HCT116 (cell line): ENCODE measurements around the gene GRM3. TPM values are rescaled to one million over a fixed set of nuclear protein-coding genes. Genes with fewer than 3 reads are reported as not detected.

ENCODE experiments used
- ATAC-seq: fragments of 200-7000 bp; cut with Tn5 transposase; 2 replicates; pipeline ENCODE4 v1.9.1; 2020; ENCODE audit warnings: mild to moderate bottlenecking, moderate library complexity
- BruUV-seq: library from RNA; stranded (reverse); fragments of 400-500 nt; replicated peaks from 2 replicates; lab custom pipeline; 2021; lab: Mats Ljungman, UMichigan
- CTCF ChIA-PET: fragments of 300-600 bp; sonication (Branson Sonifier 250); formaldehyde crosslinking; loops from one replicate; lab custom pipeline; 2021; ENCODE audit warnings: antibody characterized with exemption; lab: Charles Lee
- POLR2A ChIA-PET: fragments of 300-600, 350-600 bp; sonication (Branson Sonifier 250); formaldehyde crosslinking; loops from one replicate; lab custom pipeline; 2021; ENCODE audit warnings: antibody characterized with exemption; lab: Charles Lee
- RAD21 ChIA-PET, 2 experiments: fragments of 300-600 bp; sonication (Branson Sonifier 250); formaldehyde crosslinking; loops; one replicate each; lab custom pipeline; 2023; ENCODE audit warnings: low total read pairs in 2 of 2; ENCODE audit not compliant: uncharacterized antibody in 2 of 2, unreplicated experiment in 2 of 2, low non-redundant PET in 1 of 2; lab: Charles Lee
- DNase-seq: peaks from one replicate; pipeline ENCODE4 v3.0.0-alpha.2; 2010; ENCODE audit warnings: low read depth, low spot score
- H2AFZ ChIP-seq: fragments of 200-600 bp; shearing (Covaris generic), sonication (generic); 2 replicates; pipeline ENCODE4 v1.6.1; 2017; ENCODE audit warnings: low read depth, mixed run types, mixed read lengths, antibody characterized with exemption, low read length; ENCODE audit not compliant: poor library complexity, severe bottlenecking
- H3K27ac ChIP-seq: 2 replicates; pipeline ENCODE4 v1.5.1; 2012; ENCODE audit warnings: low read depth, low read length
- H3K27me3 ChIP-seq: fragments of 200-600 bp; sonication (generic); 2 replicates; pipeline ENCODE4 v1.6.1; 2016; ENCODE audit warnings: mixed run types, low read length, mixed read lengths; ENCODE audit not compliant: insufficient read depth
- H3K36me3 ChIP-seq, 2 experiments: fragments of 200-500 bp in 1 of 2; fragments of 200-600 bp in 1 of 2; sonication (Bioruptor generic) in 1 of 2; sonication (generic) in 1 of 2; 2 replicates each; pipeline versions ENCODE4 v1.5.1 to v1.6.1; 2014 to 2016; ENCODE audit warnings: low read length in 2 of 2, inconsistent platforms in 1 of 2, mixed read lengths in 1 of 2, mixed run types in 1 of 2; ENCODE audit not compliant: insufficient read depth in 2 of 2, control insufficient read depth in 1 of 2
- H3K4me1 ChIP-seq, 2 experiments: fragments of 200-600 bp in 1 of 2; sonication (generic) in 1 of 2; 2 replicates each; pipeline versions ENCODE4 v1.5.1 to v1.6.1; 2012 to 2017; ENCODE audit warnings: low read length in 2 of 2, inconsistent platforms in 1 of 2, mild to moderate bottlenecking in 1 of 2, mixed read lengths in 1 of 2, mixed run types in 1 of 2, moderate library complexity in 1 of 2; ENCODE audit not compliant: insufficient read depth in 2 of 2, control insufficient read depth in 1 of 2
- H3K4me2 ChIP-seq: fragments of 200-600 bp; sonication (generic); 2 replicates; pipeline ENCODE4 v1.6.1; 2017; ENCODE audit warnings: mixed run types, low read length, mixed read lengths
- H3K4me3 ChIP-seq, 2 experiments: fragments of 200-600 bp in 1 of 2; sonication (generic) in 1 of 2; replicated peaks in 1 of 2; 2 replicates each; pipeline ENCODE4 v1.5.1; 2011 to 2016; ENCODE audit warnings: low read length in 2 of 2, control low read depth in 1 of 2, low read depth in 1 of 2, mild to moderate bottlenecking in 1 of 2, mixed read lengths in 1 of 2, mixed run types in 1 of 2
- H3K79me2 ChIP-seq: fragments of 200-600 bp; sonication (generic); 2 replicates; pipeline ENCODE4 v1.6.1; 2017; ENCODE audit warnings: mild to moderate bottlenecking, mixed run types, low read length, moderate library complexity, mixed read lengths; ENCODE audit not compliant: insufficient read depth
- H3K9ac ChIP-seq: fragments of 200-600 bp; sonication (generic); 2 replicates; pipeline ENCODE4 v1.6.1; 2016; ENCODE audit warnings: low read length, mixed read lengths
- H3K9me2 ChIP-seq: fragments of 200-600 bp; sonication (generic), shearing (Covaris generic); 2 replicates; pipeline ENCODE4 v1.6.1; 2017; ENCODE audit warnings: mixed run types, mild to moderate bottlenecking, moderate library complexity; ENCODE audit not compliant: insufficient read depth
- H3K9me3 ChIP-seq, 2 experiments: fragments of 200-500 bp in 1 of 2; fragments of 200-600 bp in 1 of 2; sonication (Bioruptor generic) in 1 of 2; sonication (generic) in 1 of 2; 2 replicates each; pipeline ENCODE4 v1.6.1; 2014 to 2017; ENCODE audit warnings: low read length in 2 of 2, mixed read lengths in 2 of 2, inconsistent platforms in 1 of 2, low read depth in 1 of 2, mild to moderate bottlenecking in 1 of 2, mixed run types in 1 of 2, moderate library complexity in 1 of 2; ENCODE audit not compliant: control insufficient read depth in 1 of 2, insufficient read depth in 1 of 2
- H4K20me1 ChIP-seq: fragments of 200-600 bp; sonication (generic), shearing (Covaris generic); 2 replicates; pipeline ENCODE4 v1.6.1; 2017; ENCODE audit warnings: mixed run types, mild to moderate bottlenecking, moderate library complexity; ENCODE audit not compliant: insufficient read depth
- CEBPB ChIP-seq: IDR thresholded peaks from 2 replicates; pipeline ENCODE4 v1.6.1; 2012; ENCODE audit warnings: low read depth
- EGR1 ChIP-seq: IDR thresholded peaks from 2 replicates; pipeline ENCODE4 v1.6.1; 2012; ENCODE audit warnings: low read depth
- ELF1 ChIP-seq: IDR thresholded peaks from 2 replicates; pipeline ENCODE4 v1.6.1; 2012; ENCODE audit warnings: low read depth, borderline replicate concordance
- EZH2 ChIP-seq: fragments of 200-600 bp; sonication (generic); IDR thresholded peaks from 2 replicates; pipeline ENCODE4 v1.6.1; 2017; ENCODE audit warnings: antibody characterized with exemption, mixed run types
- FOSL1 ChIP-seq: IDR thresholded peaks from 2 replicates; pipeline ENCODE4 v1.6.1; 2012; ENCODE audit warnings: low read depth
- JUND ChIP-seq: IDR thresholded peaks from 2 replicates; pipeline ENCODE4 v1.6.1; 2012
- POLR2AphosphoS5 ChIP-seq: IDR thresholded peaks from 2 replicates; pipeline ENCODE4 v1.6.1; 2011; ENCODE audit warnings: mild to moderate bottlenecking, low read depth, low read length, moderate library complexity
- RAD21 ChIP-seq: IDR thresholded peaks from 2 replicates; pipeline ENCODE4 v1.6.1; 2012; ENCODE audit warnings: low read depth, mild to moderate bottlenecking
- SIN3A ChIP-seq: IDR thresholded peaks from 2 replicates; pipeline ENCODE4 v1.6.1; 2012; ENCODE audit warnings: low read depth
- SP1 ChIP-seq: IDR thresholded peaks from 2 replicates; pipeline ENCODE4 v1.6.1; 2012; ENCODE audit warnings: low read depth
- SRF ChIP-seq: IDR thresholded peaks from 2 replicates; pipeline ENCODE4 v1.6.1; 2012; ENCODE audit warnings: low read depth
- ZFX ChIP-seq: fragments of 450-650 bp; IDR thresholded peaks from 2 replicates; pipeline ENCODE4 v1.6.1; 2017
- ZNF274 ChIP-seq: fragments of 200-500 bp; sonication (Bioruptor generic); IDR thresholded peaks from 2 replicates; pipeline ENCODE4 v1.6.1; 2014; ENCODE audit warnings: mild to moderate bottlenecking, low read depth, low read length, inconsistent platforms
- intact Hi-C: fragments of 100-400 bp; cut with micrococcal nuclease; formaldehyde crosslinking; loops from 2 replicates; pipeline ENCODE4 v1.10.0; 2022
- total RNA-seq: library from RNA; stranded (reverse); gene quantifications from one replicate; pipeline ENCODE4 v1.2.1, GENCODE V29; 2021; ENCODE audit not compliant: unreplicated experiment
- TF ChIP-seq, protein P1 (sequence below): IDR thresholded peaks from 2 replicates; pipeline ENCODE4 v1.6.1; 2012
- TF ChIP-seq, protein P2 (sequence below), 3 experiments: fragments of 200-600 bp in 1 of 3; sonication (generic) in 1 of 3; IDR thresholded peaks in 2 of 3; conservative IDR thresholded peaks in 1 of 3; 2 replicates each; pipeline ENCODE4 v1.5.1; 2012 to 2017; ENCODE audit warnings: low read depth in 2 of 3, low read length in 2 of 3, antibody characterized with exemption in 1 of 3, borderline replicate concordance in 1 of 3, control low read depth in 1 of 3, mild to moderate bottlenecking in 1 of 3, mixed read lengths in 1 of 3, mixed run types in 1 of 3, moderate library complexity in 1 of 3; ENCODE audit not compliant: insufficient read depth in 1 of 3

GRM3 gene
- total RNA-seq, 1 experiment from 2014 or later: not detected

DNA sequence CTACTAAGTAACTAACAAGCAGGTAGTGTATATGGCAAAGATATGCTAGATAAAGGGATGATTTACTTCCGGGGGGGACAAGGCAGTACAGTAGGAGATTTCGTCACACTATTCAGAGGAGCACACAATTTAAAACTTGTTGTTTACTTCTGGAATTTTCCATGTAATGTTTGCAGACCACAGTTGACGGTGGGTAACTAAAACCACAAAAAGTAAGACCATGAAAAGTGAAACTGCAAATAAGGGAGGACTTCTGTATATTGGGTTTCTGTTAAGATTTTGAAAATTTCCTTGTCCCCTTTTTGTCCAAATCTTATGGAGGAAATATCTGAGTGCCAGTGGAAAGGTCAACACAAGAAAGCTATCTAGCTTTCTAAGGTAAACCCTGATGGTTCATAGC lies 245.8 kb downstream of the GRM3 start:
- intact Hi-C loops: no loop called here
- TF ChIP-seq ZFX: no peak
- no peak for TF ChIP-seq JUND
- no peak overlapping the region for H3K9ac ChIP-seq
- no peaks in the 10 kb centered on the region for H3K9me3 ChIP-seq
- H3K9me2 ChIP-seq: no peaks in the 10 kb centered on the region
- no peaks in the 10 kb centered on the region for H4K20me1 ChIP-seq
- ATAC-seq (no peak), DNase-seq (no peak)
- CTCF ChIA-PET: no interaction called here
- H3K36me3 ChIP-seq: peaks cover 0 to 3% of the 10 kb centered on the region in 2 experiments; a peak in 1 of 4 replicates
- POLR2A ChIA-PET: no interaction called here
- no peak overlapping the region for H3K4me3 ChIP-seq
- H3K27ac ChIP-seq: no peak overlapping the region
- no peak overlapping the region for H2AFZ ChIP-seq
- no peaks in the 10 kb centered on the region for H3K79me2 ChIP-seq
- no TSS peak for BruUV-seq
- no peaks in the 10 kb centered on the region for H3K4me1 ChIP-seq
- no peak overlapping the region for H3K4me2 ChIP-seq
- RAD21 ChIA-PET: no interaction called here
- no peaks in the 10 kb centered on the region for H3K27me3 ChIP-seq

DNA sequence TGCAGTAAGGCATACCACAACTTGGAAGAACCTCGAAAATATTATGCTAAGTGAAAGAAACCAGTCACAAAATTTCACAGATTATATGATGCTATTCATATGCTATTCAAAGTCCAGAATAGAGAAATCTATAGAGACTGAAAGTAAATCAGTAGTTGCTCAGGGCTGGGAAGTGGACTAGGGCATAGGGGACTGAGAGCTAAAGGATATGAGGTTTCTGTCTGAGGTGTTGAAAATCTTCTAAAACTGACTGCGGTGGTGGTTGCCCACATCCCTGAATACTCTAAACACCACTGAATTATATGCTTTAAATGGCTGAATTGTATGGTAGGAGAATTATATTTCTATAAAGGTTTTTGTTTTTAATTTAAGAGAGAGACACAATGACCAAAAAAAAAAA lies 254.5 kb downstream of the GRM3 start:
- Histone ChIP-seq H4K20me1 (no peaks in the 10 kb centered on the region), H3K4me1 (no peaks in the 10 kb centered on the region), H3K4me2 (no peak overlapping the region), H3K4me3 (no peak overlapping the region), H3K27me3 (no peaks in the 10 kb centered on the region), H3K9me2 (no peaks in the 10 kb centered on the region), H3K27ac (no peak overlapping the region), H2AFZ (no peak overlapping the region), H3K9ac (no peak overlapping the region), H3K9me3 (no peaks in the 10 kb centered on the region), H3K79me2 (no peaks in the 10 kb centered on the region), H3K36me3 (0 out of 4 replicates have a peak, but pooled peaks cover 0 to 2% of the 10 kb centered on the region in 2 experiments)
- no peak for DNase-seq
- ChIA-PET RAD21 (no interaction called here), POLR2A (no interaction called here), CTCF (no interaction called here)
- TF ChIP-seq POLR2AphosphoS5 (no peak), ZFX (no peak), SRF (no peak), SIN3A (no peak), EGR1 (no peak), ZNF274 (no peak), ELF1 (no peak), FOSL1 (no peak), EZH2 (no peak), SP1 (no peak), RAD21 (no peak), CEBPB (no peak)
- TF ChIP-seq, protein P1, sequence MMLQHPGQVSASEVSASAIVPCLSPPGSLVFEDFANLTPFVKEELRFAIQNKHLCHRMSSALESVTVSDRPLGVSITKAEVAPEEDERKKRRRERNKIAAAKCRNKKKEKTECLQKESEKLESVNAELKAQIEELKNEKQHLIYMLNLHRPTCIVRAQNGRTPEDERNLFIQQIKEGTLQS: no peak
- TF ChIP-seq, protein P2, sequence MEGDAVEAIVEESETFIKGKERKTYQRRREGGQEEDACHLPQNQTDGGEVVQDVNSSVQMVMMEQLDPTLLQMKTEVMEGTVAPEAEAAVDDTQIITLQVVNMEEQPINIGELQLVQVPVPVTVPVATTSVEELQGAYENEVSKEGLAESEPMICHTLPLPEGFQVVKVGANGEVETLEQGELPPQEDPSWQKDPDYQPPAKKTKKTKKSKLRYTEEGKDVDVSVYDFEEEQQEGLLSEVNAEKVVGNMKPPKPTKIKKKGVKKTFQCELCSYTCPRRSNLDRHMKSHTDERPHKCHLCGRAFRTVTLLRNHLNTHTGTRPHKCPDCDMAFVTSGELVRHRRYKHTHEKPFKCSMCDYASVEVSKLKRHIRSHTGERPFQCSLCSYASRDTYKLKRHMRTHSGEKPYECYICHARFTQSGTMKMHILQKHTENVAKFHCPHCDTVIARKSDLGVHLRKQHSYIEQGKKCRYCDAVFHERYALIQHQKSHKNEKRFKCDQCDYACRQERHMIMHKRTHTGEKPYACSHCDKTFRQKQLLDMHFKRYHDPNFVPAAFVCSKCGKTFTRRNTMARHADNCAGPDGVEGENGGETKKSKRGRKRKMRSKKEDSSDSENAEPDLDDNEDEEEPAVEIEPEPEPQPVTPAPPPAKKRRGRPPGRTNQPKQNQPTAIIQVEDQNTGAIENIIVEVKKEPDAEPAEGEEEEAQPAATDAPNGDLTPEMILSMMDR (IDR thresholded peaks at IDR 0.05 in 2 of 3, conservative IDR thresholded peaks at IDR 0.05 in 1 of 3; ENCODE audit: borderline replicate concordance in 1 of 3, insufficient read depth in 1 of 3, low read depth in 2 of 3, low read length in 2 of 3): no peak
- ATAC-seq: no peak
- BruUV-seq: no TSS peak
- intact Hi-C loops: no loop called here
